Spleen (tissue), 7 donors: ENCODE data around the gene ZNF638.

ENCODE experiments used
- POLR2A ChIP-seq, 3 donors: fragments of 450-650 bp; IDR thresholded peaks; one replicate each; pipeline ENCODE4 v1.5.1; 2017; ENCODE audit warnings: antibody characterized with exemption in 3 of 3, mild to moderate bottlenecking in 1 of 3
- POLR2AphosphoS5 ChIP-seq, 3 donors: sonication (generic); formaldehyde crosslinking; IDR thresholded peaks; one replicate each; pipeline ENCODE4 v1.5.1; 2017; ENCODE audit warnings: antibody characterized with exemption in 3 of 3
- TF ChIP-seq, protein P1 (sequence below), 11 experiments: fragments of 200-600 bp in 7 of 11; fragments of 450-650 bp in 4 of 11; sonication (generic) in 4 of 11; IDR thresholded peaks in 8 of 11; conservative IDR thresholded peaks in 3 of 11; 1 replicate in 7 of 11; 2 replicates in 4 of 11; pipeline versions ENCODE4 v1.4.0 to v1.8.0; 2016 to 2021; ENCODE audit warnings: antibody characterized with exemption in 11 of 11, inconsistent platforms in 4 of 11, mild to moderate bottlenecking in 1 of 11
- donor health status: DM: no; HTN: no; CAD: no; lungs with moderate emphysema.
- donor health status: DM: no; HTN: no; CAD: no.
- donor health status: DM: no; HTN: no; CAD: no.

DNA sequence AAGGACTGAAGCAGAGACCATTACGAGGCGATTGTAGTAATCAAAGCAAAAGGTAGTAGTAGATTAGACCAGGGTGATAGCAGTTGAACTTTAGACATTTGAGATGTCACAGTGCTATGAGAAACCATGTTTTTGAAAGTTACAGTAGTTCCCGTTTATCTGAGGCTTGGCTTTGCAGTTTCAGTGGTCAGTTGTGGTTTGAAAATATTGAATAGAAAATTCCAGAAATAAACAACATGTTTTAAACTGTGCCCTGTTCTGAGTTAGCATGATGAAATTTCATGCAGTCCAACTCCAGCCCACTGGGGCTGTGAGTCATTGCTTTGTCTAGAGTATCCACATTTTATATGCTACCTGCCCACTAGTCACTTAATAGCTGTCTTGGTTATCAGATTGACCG is 47.5 kb downstream of the ZNF638 start:
- TF ChIP-seq, protein P1, sequence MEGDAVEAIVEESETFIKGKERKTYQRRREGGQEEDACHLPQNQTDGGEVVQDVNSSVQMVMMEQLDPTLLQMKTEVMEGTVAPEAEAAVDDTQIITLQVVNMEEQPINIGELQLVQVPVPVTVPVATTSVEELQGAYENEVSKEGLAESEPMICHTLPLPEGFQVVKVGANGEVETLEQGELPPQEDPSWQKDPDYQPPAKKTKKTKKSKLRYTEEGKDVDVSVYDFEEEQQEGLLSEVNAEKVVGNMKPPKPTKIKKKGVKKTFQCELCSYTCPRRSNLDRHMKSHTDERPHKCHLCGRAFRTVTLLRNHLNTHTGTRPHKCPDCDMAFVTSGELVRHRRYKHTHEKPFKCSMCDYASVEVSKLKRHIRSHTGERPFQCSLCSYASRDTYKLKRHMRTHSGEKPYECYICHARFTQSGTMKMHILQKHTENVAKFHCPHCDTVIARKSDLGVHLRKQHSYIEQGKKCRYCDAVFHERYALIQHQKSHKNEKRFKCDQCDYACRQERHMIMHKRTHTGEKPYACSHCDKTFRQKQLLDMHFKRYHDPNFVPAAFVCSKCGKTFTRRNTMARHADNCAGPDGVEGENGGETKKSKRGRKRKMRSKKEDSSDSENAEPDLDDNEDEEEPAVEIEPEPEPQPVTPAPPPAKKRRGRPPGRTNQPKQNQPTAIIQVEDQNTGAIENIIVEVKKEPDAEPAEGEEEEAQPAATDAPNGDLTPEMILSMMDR (IDR thresholded peaks at IDR 0.05 in 8 of 11, conservative IDR thresholded peaks at IDR 0.05 in 3 of 11), result no peak
- TF ChIP-seq POLR2A (IDR thresholded peaks at IDR 0.05) (no peak), POLR2AphosphoS5 (IDR thresholded peaks at IDR 0.05) (no peak)
